Dermis lymphatic vessel endothelial cell (primary cell): ENCODE results near the gene LYPD3. TPM values are rescaled to one million over a fixed set of nuclear protein-coding genes. Genes with fewer than 3 reads are reported as not detected.

ENCODE experiments used
- total RNA-seq: library from RNA; depleted of rRNA; stranded (reverse); fragments of >200 nt; gene quantifications from 2 replicates; pipeline ENCODE4 v1.2.1, GENCODE V29; 2014

The LYPD3 gene
- total RNA-seq, result 0.17 and 1.1 TPM in 2 replicates

DNA sequence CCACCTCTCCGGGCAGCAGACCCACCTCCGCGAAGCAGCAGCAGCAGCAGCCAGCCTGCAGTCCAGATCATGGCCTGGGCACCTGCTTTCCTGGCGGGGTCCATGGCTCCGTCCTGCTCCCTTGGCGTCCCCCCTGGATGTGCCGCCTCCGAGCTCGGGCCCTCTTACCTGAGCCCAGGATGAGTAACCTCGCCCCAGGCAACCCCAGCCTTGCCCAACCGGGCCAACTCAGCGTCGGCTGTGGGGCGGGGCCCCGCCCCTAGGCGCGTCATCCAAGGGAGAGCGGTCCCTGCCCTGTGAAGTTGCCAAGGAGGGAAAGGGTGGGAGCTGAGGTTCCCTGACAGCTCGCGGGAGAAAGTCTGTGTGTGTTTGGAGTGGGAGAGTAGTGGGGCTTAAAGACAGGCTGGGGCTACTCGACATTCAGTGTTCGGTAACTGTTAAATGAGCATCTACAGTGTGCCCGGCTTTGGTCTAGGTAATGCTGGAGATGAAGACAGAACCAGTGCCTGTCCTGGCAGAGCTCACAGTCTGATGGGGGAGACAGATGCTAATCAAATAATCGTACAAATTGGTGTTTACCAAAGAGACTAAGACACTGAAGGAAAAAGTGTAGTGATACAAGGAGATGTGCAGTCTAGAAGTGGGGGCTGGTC is at the start of gene LYPD3:
TSS of gene LYPD3 (minus strand) at position 141 of the 653 bp plus-strand sequence. CDS start at position 104, 37 bp downstream.

DNA sequence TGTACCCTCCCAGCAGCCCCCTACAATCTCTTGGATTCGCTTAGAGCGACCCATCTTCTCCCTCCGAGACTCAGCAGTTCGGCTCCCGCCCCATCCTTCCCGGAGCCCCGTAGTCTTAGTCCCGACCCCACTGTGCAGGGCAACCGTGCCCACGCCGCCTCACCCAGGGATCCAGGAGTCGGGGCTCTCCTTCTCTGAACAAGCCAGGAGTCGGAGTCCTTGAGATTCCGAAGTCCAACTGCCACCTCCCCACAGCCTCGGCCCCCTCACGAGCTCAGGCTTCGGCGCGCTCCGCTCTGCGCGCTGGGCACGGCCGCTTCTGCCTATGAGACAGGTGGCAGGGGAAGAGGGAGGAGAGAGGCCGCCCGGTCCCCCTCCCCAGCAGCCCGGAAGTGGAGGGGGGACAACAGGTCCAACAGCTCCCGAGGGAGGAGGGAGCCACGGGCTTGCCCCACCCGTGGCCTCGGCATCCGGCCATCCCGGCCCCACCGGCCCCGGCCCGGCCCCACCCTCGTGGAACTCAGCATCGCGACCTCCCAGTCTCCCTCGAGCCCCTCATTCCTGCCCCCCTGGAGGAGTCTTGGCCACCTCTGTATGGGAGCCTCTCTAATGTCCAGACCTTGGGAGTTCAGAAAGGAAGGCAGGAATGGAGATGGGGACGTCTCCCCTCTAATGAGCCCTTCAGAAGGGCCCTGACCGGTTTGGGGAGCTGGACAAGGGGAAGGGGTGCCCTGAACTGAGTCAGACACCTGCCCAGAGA is 39.2 kb upstream of the LYPD3 start, which contains the start of gene PHLDB3:
TSS of gene PHLDB3 (minus strand) at position 321 of the 760 bp plus-strand sequence. CDS start 628 bp downstream, outside the sequence.

DNA sequence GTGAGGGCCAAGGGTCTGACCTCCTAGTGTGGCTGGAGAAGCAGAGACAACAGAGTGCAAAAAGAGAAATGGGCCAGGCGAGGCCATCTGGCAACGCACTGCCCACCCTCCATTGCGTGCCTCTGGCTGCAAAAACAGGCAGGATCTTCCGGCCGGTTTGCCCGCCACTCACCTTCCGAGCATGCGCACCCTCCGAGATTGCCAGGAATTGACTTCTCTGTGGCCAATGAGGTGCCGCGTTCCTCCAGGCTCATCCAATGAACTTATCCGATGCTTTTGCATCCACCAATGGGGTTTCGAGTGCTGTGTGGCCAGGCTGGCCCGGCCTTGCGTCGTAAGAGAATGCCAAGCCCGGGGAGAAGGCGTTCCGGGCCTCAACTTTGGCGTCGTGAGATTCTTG is 50.9 kb downstream of the LYPD3 start, which contains the start of gene TEX101:
TSS of gene TEX101 (plus strand) at position 337 of the 400 bp plus-strand sequence. CDS start 1,030 bp downstream, outside the sequence.

Other genes starting within 250 kb of the LYPD3 start
- gene PSG9, start 196.1 kb downstream of the LYPD3 start, total RNA-seq, result not detected in 2 replicates
- gene CD177, start 111.9 kb downstream of the LYPD3 start, total RNA-seq, result under 0.01 and 0.09 TPM in 2 replicates
- not detected in 2 replicates for gene TEX101, start 50.7 kb downstream of the LYPD3 start, total RNA-seq
- gene PHLDB3, start 39.1 kb upstream of the LYPD3 start, total RNA-seq, result 48.6 and 55.4 TPM in 2 replicates
- 86.1 and 119 TPM in 2 replicates for gene ETHE1, start 61.6 kb upstream of the LYPD3 start, total RNA-seq
- 0.09 and 0.11 TPM in 2 replicates for gene ZNF575, start 67.6 kb upstream of the LYPD3 start, total RNA-seq
- gene XRCC1, start 109.9 kb upstream of the LYPD3 start, total RNA-seq, result 13.2 and 14.4 TPM in 2 replicates
- gene PINLYP, start 110.2 kb upstream of the LYPD3 start, total RNA-seq, result 2.2 and 5.9 TPM in 2 replicates
- gene IRGQ, start 130.5 kb upstream of the LYPD3 start, total RNA-seq, result 24.1 and 26.8 TPM in 2 replicates
- 7.2 and 7.3 TPM in 2 replicates for gene ZNF576, start 131.0 kb upstream of the LYPD3 start, total RNA-seq
- under 0.01 TPM in 1 of 2 replicates, not detected in the other for gene SRRM5, start 146.5 kb upstream of the LYPD3 start, total RNA-seq
- gene ZNF428, start 154.0 kb upstream of the LYPD3 start, total RNA-seq, result 63.6 and 69.0 TPM in 2 replicates
- gene CADM4, start 174.2 kb upstream of the LYPD3 start, total RNA-seq, result 9.4 and 11.1 TPM in 2 replicates
- gene PLAUR, start 204.6 kb upstream of the LYPD3 start, total RNA-seq, result 4.0 and 5.4 TPM in 2 replicates